BE2C (cell line): ENCODE results near the gene MSL3B.
A peak's percentile ranks its signal among the peaks of the same experiment; 100 is the strongest.

ENCODE experiments used
- DNase-seq: peaks from one replicate; pipeline ENCODE4 v3.0.0-alpha.2; 2020
- H3K27me3 ChIP-seq: fragments of 250-450 bp; sonication (Bioruptor Pico); 2 replicates; pipeline ENCODE4 v1.5.1; 2020; ENCODE audit warnings: mild to moderate bottlenecking
- H3K36me3 ChIP-seq: fragments of 250-450 bp; sonication (Bioruptor Pico); 2 replicates; pipeline ENCODE4 v1.5.1; 2020; ENCODE audit warnings: mild to moderate bottlenecking
- H3K4me1 ChIP-seq: fragments of 250-450 bp; sonication (Bioruptor Pico); 2 replicates; pipeline ENCODE4 v1.5.1; 2020
- H3K4me3 ChIP-seq: 2 replicates; pipeline ENCODE4 v1.5.1; 2011; ENCODE audit warnings: low read depth, low read length
- H3K9me3 ChIP-seq: fragments of 250-450 bp; sonication (Bioruptor Pico); 2 replicates; pipeline ENCODE4 v1.5.1; 2020
- TF ChIP-seq, protein P1 (sequence below): IDR thresholded peaks from 2 replicates; pipeline ENCODE4 v1.5.1; 2012; ENCODE audit warnings: mild to moderate bottlenecking, low read depth, low read length

The MSL3B gene

DNA sequence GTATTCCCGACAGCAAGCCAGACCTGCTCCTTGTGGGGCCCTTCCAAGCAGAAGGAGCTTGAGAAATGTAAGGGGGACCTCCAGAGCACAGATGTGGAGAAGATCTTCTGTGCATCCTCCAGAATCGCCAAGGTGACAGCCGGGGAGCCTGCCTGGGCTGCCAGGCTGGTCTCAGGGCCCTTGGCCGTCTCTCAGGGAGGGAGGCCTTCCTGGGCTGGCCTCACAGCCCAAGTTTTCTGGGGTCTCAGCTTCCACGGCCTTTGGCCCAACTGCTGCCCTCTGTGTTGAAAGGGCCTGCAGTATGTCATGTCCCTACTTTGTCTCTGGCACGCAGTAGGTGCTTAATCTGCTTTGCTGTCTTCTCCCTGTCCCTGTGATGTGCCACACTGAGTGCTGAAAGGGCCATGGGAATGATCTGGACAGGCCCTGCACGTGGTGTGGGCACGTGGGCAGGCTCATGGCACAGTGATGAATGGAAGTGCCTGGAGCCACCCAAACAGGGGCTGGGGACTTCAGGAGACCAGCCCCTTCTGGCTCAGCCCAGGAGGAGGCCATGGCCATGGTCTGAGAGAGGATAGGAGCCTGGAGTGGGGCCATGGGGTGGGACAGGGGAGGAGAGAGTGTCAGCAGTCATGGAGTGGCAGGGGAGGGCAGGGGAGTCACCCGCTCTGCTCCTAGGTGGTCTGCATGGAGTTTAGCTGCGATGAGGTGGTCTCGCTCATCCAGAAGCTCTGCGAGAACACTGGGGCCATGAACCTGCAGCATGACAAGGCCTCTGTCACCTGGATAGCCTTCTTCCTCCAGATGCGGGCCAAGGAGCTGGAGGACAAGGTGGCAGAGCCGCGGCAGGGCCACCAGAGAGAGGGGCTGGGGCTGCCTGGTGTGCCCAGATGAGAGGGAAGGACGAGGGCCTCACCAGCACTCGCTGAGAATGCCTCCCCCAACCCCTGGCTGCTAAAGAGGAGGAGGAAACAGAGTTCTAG lies 49.3 kb downstream of the MSL3B start:
- H3K9me3 ChIP-seq, result no peaks in the 10 kb centered on the region
- H3K36me3 ChIP-seq, result no peaks in the 10 kb centered on the region
- peaks cover 13% of the 10 kb centered on the region for H3K4me1 ChIP-seq
- H3K4me3 ChIP-seq, result no peak overlapping the region
- TF ChIP-seq, protein P1, sequence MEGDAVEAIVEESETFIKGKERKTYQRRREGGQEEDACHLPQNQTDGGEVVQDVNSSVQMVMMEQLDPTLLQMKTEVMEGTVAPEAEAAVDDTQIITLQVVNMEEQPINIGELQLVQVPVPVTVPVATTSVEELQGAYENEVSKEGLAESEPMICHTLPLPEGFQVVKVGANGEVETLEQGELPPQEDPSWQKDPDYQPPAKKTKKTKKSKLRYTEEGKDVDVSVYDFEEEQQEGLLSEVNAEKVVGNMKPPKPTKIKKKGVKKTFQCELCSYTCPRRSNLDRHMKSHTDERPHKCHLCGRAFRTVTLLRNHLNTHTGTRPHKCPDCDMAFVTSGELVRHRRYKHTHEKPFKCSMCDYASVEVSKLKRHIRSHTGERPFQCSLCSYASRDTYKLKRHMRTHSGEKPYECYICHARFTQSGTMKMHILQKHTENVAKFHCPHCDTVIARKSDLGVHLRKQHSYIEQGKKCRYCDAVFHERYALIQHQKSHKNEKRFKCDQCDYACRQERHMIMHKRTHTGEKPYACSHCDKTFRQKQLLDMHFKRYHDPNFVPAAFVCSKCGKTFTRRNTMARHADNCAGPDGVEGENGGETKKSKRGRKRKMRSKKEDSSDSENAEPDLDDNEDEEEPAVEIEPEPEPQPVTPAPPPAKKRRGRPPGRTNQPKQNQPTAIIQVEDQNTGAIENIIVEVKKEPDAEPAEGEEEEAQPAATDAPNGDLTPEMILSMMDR, result no peak
- DNase-seq, result no peak
- no peaks in the 10 kb centered on the region for H3K27me3 ChIP-seq

DNA sequence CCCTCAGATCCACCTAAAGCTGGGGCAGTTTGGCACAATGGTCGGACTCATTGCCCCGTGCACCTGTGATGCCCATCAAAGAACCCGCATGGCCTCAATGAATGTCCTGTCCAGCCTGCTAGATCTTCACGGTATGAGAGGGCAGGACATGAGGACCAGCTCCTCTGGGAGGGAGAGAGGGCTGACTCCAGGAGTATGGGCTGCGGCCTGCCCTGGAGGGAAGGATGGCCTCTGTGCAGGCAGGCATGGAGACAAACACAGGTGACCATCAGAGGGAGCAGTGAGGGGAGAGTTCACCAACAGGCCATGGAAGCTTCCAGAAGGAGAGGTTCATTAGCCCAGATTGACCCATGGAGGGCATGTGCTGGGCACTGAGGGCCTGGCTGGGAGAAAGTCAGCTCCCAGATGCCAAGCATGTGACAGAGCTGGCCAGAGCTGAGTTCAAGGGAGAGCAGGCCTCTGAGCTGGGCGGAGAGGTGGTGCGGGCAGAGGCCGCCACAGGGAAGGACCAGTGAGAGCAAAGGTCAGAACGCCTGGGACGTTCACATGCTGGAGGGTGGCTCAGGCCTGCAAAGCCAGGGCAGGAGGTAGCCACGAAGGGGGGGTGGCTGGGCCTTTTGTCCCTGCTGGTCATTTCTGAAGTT lies 50.1 kb downstream of the MSL3B start:
- peaks cover 13% of the 10 kb centered on the region for H3K4me1 ChIP-seq
- H3K27me3 ChIP-seq, result no peaks in the 10 kb centered on the region
- no peaks in the 10 kb centered on the region for H3K9me3 ChIP-seq
- TF ChIP-seq, protein P1, result no peak
- H3K36me3 ChIP-seq, result no peaks in the 10 kb centered on the region
- no peak overlapping the region for H3K4me3 ChIP-seq
- DNase-seq, result no peak

DNA sequence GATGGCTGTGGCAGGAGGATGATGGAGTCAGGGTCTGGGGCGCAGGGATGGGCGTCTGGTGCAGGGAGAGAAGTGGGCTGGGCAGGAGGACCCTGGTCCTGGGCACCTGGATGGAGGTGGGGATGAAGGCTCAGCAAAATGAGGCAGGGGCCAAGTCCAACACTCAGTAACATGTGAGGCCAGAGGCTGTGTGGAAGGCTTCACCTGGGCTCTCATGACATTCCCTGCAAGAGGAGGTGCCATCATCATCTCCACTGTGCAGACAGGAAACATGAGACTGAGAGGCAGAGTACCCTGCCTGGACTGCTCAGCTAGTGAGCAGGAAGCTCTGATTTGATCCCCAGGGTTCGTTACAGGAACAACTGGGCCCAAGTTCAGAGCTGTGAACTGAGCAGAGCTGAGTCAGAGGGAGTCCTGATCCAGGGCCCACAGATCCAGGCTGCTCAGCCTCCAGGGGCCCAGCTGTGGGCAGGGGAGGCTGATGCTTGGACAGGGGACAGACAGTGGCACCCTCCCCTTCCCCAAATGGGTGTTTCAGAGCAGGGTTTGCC lies 50.8 kb downstream of the MSL3B start:
- TF ChIP-seq, protein P1, result no peak
- no peaks in the 10 kb centered on the region for H3K36me3 ChIP-seq
- no peak overlapping the region for H3K4me3 ChIP-seq
- DNase-seq, result peak; percentile 6
- peaks cover 13% of the 10 kb centered on the region for H3K4me1 ChIP-seq
- H3K9me3 ChIP-seq, result no peaks in the 10 kb centered on the region
- no peaks in the 10 kb centered on the region for H3K27me3 ChIP-seq

DNA sequence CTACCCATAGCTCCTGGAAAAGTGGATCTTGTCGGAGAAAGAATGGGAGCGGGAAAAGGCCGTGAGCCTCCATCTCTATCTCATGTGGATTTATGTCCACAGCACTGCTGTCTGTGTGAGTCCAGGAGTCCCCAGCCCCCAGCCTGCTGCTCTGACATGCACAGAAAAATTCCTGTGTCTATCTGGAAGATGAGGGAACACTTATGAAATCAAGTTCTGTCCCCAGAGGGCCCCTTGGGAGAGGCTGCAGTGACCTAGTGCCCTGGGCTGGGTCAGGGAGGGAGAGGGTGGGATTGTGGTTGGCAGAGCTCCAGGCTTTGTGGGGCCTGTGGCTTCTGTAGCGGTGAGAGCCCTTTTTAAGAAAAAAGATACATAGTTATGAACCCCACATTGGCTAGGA lies 51.4 kb downstream of the MSL3B start:
- Histone ChIP-seq H3K27me3 (no peaks in the 10 kb centered on the region), H3K36me3 (no peaks in the 10 kb centered on the region), H3K9me3 (no peaks in the 10 kb centered on the region), H3K4me1 (peaks cover 13% of the 10 kb centered on the region), H3K4me3 (no peak overlapping the region)
- TF ChIP-seq, protein P1, result no peak
- peak; percentile 52 for DNase-seq

DNA sequence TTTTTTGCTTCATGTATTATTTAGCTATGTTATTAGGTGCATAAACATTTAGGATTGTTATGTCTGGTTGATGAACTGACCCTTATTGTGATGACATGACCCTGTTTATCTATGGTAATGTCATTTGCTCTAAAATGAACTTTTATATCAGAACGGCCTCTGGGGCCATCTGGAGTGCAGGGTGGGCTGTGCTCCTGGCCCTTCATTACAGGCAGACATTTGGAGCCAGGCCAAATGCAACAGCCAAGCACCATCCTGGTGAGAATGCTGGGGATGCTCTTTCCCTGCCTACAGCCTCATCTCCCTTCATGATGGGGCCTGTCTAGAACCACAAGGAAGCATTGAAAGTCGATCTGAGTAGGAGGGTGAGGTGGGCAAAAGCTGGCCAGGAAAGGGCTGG lies 51.9 kb downstream of the MSL3B start:
- TF ChIP-seq, protein P1, result no peak
- no peaks in the 10 kb centered on the region for H3K36me3 ChIP-seq
- H3K4me1 ChIP-seq, result peaks cover 13% of the 10 kb centered on the region
- no peaks in the 10 kb centered on the region for H3K9me3 ChIP-seq
- H3K27me3 ChIP-seq, result no peaks in the 10 kb centered on the region
- peak; percentile 92 for DNase-seq
- no peak overlapping the region for H3K4me3 ChIP-seq

DNA sequence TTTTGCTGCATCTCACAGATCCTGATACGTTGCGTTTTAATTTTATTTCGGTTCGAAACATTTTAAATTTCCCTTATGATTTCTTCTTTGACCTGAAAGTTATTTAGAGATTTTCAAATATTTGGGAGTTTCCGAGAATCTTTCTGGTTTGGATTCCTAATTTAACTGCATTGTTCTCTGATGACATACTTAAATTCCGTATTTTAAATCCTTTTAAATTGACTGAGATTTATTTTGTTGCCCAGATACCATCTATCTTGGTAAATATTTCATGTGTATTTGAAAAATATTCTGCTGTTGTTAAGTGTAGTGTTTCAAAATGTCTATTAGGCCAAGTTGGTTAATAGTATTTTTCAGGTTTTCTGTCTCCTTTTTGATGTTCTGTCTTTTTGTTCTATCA lies 52.3 kb downstream of the MSL3B start:
- Histone ChIP-seq H3K9me3 (no peaks in the 10 kb centered on the region), H3K4me1 (peaks cover 13% of the 10 kb centered on the region), H3K27me3 (no peaks in the 10 kb centered on the region), H3K36me3 (no peaks in the 10 kb centered on the region), H3K4me3 (no peak overlapping the region)
- no peak for DNase-seq
- TF ChIP-seq, protein P1, result no peak
